Liver (tissue), 3 donors: ENCODE results near the gene SLC9A6.

Experiments
- CTCF ChIP-seq: fragments of 150-350 bp; IDR thresholded peaks from 2 replicates; pipeline ENCODE4 v1.5.1; 2017; ENCODE audit warnings: improper control_type of control experiment, low read depth, low read length; ENCODE audit not compliant: missing input control
- GABPA ChIP-seq, 2 donors: IDR thresholded peaks in 1 of 2; conservative IDR thresholded peaks in 1 of 2; 2 replicates each; pipeline ENCODE4 v1.6.1; 2016; ENCODE audit warnings: antibody characterized with exemption in 2 of 2, mild to moderate bottlenecking in 1 of 2, moderate library complexity in 1 of 2
- MAX ChIP-seq: IDR thresholded peaks from 2 replicates; pipeline ENCODE4 v1.6.1; 2016; ENCODE audit warnings: antibody characterized with exemption
- NR2F2 ChIP-seq: IDR thresholded peaks from 2 replicates; pipeline ENCODE4 v1.6.1; 2016; ENCODE audit warnings: antibody characterized with exemption
- RAD21 ChIP-seq, 2 donors: IDR thresholded peaks; 2 replicates each; pipeline ENCODE4 v1.6.1; 2016; ENCODE audit warnings: antibody characterized with exemption in 2 of 2, mild to moderate bottlenecking in 2 of 2
- SP1 ChIP-seq: IDR thresholded peaks from 2 replicates; pipeline ENCODE4 v1.6.1; 2018; ENCODE audit warnings: antibody characterized with exemption, mild to moderate bottlenecking
- YY1 ChIP-seq: IDR thresholded peaks from 2 replicates; pipeline ENCODE4 v1.6.1; 2016; ENCODE audit warnings: antibody characterized with exemption, mild to moderate bottlenecking
- TF ChIP-seq, protein P1 (sequence below): IDR thresholded peaks from 2 replicates; pipeline ENCODE4 v1.6.1; 2016; ENCODE audit warnings: antibody characterized with exemption
- TF ChIP-seq, protein P2 (sequence below): IDR thresholded peaks from 2 replicates; pipeline ENCODE4 v1.6.1; 2016; ENCODE audit warnings: antibody characterized with exemption, mild to moderate bottlenecking
- donor health status: healthy.
- donor health status: healthy.

DNA sequence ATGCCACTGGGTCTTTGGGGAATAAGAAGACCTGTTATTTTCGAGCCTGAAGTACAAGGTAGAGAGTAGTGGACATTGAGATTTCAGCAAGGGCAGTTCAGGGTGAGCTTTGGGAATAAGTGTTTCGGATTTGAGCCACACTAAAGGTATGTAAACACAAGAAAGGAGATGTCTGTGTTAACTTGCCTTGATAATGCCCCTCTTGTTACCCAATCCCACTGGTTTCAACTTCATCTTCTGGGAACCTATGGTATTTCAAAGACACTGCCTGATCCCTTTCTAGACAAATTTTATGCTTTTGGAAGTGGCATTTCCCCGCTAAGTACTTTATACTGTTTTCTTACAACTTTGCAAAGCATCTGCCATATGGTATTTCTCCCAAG is 79.4 kb downstream of the SLC9A6 start:
- TF ChIP-seq CTCF (no peak), YY1 (no peak), MAX (no peak), SP1 (no peak), GABPA (IDR thresholded peaks at IDR 0.05 in 1 of 2, conservative IDR thresholded peaks at IDR 0.05 in 1 of 2) (no peak), RAD21 (IDR thresholded peaks at IDR 0.05) (no peak), NR2F2 (no peak)
- TF ChIP-seq, protein P1, sequence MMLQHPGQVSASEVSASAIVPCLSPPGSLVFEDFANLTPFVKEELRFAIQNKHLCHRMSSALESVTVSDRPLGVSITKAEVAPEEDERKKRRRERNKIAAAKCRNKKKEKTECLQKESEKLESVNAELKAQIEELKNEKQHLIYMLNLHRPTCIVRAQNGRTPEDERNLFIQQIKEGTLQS: no peak
- TF ChIP-seq, protein P2, sequence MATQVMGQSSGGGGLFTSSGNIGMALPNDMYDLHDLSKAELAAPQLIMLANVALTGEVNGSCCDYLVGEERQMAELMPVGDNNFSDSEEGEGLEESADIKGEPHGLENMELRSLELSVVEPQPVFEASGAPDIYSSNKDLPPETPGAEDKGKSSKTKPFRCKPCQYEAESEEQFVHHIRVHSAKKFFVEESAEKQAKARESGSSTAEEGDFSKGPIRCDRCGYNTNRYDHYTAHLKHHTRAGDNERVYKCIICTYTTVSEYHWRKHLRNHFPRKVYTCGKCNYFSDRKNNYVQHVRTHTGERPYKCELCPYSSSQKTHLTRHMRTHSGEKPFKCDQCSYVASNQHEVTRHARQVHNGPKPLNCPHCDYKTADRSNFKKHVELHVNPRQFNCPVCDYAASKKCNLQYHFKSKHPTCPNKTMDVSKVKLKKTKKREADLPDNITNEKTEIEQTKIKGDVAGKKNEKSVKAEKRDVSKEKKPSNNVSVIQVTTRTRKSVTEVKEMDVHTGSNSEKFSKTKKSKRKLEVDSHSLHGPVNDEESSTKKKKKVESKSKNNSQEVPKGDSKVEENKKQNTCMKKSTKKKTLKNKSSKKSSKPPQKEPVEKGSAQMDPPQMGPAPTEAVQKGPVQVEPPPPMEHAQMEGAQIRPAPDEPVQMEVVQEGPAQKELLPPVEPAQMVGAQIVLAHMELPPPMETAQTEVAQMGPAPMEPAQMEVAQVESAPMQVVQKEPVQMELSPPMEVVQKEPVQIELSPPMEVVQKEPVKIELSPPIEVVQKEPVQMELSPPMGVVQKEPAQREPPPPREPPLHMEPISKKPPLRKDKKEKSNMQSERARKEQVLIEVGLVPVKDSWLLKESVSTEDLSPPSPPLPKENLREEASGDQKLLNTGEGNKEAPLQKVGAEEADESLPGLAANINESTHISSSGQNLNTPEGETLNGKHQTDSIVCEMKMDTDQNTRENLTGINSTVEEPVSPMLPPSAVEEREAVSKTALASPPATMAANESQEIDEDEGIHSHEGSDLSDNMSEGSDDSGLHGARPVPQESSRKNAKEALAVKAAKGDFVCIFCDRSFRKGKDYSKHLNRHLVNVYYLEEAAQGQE: no peak
